NCI-H2029 treated with DMSO at 0.1 percent for 48 hours (cell line): Measurements from ENCODE around the gene TNS3.

Experiments used
- DNase-seq: peaks from one replicate; lab custom pipeline; 2025; lab: John Stamatoyannopoulos, UW

Gene TNS3

DNA sequence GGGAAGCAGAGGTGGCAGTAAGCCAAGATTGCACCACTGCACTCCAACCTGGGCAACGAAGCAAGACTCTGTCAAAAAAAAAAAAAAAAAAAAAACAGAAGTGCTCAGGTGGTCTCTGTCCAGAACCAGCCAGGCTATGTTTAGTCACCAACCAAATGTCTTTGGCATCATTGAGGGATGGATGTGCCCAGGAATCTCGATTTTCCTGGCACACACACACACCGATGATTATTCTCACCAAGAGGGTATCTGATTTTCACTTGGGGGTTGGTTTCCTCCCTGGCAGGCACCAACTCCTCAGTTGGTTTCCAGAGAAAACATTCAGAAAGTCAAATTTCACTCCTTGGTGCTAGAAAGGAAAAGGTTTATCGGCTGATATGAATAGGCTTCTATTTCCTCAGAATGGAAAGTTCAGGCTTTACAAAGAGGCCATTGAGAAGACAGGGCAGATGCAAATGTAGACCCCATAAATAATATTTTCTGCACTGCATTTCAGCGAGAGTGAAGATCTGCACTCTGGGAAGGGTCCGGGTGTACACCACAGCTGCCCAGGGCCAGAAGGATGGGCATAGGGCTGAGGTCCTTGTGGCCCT lies 154.8 kb downstream of the TNS3 start:
- no peak for DNase-seq

DNA sequence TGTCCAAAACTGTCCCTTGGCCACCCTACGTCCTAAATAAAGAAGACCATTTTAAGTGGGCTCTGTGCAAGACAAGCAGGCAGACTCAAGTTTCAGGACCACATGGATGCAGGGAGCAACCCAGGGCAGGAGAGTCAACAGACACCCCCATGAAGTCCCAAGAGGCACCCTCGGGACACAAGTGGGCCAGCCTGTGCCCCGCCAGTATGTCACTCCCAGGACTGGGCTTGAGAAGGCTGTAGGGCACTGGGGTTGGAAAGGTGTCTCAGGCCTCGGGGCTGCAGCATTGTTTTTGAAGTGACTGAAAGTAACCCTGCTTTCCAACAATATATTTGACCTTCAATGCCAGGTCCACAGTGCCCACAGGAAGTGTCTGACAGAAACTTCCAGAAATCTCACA lies 157.4 kb downstream of the TNS3 start:
- DNase-seq = no peak

DNA sequence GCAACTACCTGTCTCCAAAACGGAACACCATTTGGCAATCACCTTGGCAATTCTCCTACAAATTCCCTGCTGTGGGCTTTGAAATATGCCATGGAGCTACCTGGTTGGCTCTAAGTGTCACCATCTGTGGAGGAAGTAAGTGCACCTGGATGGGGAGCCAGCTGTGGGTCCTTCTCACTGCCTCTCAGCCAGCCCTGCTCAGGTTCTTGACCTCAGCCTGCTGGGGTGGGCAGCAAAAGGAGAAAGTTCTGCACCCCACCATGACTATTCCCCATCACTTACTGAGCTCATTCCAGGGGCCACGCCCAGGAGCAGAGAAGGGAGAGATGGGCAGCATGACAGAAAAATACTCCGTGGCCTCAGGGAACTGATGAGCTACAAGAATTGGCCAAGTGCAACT lies 158.7 kb downstream of the TNS3 start:
- no peak for DNase-seq

DNA sequence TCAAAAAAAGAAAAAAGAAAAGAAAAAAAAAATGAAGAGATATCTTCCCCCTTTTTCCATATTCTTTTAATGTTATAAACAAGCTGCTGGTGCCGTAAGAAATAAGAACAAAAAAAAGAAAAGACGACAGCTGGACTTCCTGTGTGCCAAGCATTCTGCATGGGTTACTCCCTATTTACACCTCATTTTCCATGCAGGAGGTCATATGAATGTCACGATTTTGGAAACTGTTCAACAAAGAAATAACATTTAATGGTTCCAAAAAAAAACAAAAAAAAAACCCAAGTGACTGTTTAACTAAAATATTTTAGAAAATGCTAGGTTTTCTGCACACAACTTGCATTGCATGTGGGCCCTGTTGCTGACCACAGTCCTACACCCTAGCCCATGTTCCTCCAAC lies 159.3 kb downstream of the TNS3 start:
- DNase-seq = no peak

DNA sequence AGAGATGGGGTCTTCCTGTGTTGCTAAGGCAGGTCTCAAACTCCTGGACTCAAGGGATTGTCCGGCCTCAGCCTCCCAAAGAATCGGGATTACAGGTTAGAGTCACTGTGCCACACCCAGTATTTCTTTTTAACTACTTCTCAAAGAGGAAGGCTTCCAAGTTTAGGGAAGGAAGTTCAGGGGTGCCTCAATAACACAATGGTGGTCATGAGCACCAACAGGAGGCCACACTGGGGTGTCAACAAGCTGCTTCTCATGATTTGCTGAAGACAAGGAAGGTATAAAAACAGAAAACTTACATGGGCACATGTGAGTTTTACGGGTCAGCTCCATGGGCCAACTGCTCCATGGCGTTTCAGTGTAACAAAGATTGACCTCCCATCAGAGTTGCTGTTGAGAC lies 160.5 kb downstream of the TNS3 start:
- no peak for DNase-seq

DNA sequence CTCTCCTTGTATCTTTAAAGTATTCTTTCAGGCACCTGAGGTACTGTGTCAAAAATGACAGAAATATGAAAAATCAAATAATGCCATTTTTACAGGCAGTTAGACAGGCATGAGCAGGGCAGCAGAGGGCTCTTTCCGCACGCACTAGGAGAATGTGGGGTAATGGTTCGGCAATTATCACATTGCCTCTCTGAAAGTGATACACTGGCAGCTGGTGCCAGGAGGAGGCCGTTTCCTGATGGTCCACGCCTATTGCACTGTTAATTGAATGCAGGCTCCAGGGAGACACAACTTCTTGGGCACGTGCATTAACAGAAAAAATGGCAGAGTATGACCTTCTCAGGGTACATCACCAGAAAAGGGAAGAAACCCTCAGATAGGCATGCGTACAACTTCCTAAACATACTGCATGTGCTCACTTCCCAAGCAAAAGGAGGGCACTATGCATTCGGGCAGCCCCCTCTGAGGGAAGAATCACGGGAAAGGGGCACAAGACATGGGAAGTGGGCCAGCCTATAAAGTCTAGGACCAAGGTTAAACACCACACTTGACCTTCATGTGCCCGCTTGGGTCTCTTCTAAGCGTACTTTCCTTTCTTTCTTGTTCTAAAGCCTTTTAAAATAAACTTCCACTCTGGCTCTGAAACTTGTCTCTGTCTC lies 161.7 kb downstream of the TNS3 start:
- DNase-seq = no peak

DNA sequence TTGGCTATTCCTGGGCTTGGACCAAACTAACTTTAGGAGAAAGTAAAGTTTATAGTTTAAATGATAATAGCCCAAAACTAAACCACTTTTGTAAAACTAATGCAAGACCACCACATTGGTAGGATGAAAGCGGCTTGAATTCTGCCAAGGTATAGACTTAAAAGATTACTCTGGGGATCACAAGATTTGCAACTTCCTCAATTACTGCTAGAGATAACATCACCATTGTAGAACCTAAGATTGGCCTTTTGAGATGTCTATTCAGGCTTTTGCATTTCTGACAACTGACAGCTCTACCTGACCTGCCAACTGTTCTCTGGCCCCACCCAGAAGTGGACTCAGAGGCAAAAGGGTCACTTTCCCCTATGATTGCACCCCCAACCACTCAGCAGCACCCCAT lies 162.4 kb downstream of the TNS3 start:
- DNase-seq = no peak

DNA sequence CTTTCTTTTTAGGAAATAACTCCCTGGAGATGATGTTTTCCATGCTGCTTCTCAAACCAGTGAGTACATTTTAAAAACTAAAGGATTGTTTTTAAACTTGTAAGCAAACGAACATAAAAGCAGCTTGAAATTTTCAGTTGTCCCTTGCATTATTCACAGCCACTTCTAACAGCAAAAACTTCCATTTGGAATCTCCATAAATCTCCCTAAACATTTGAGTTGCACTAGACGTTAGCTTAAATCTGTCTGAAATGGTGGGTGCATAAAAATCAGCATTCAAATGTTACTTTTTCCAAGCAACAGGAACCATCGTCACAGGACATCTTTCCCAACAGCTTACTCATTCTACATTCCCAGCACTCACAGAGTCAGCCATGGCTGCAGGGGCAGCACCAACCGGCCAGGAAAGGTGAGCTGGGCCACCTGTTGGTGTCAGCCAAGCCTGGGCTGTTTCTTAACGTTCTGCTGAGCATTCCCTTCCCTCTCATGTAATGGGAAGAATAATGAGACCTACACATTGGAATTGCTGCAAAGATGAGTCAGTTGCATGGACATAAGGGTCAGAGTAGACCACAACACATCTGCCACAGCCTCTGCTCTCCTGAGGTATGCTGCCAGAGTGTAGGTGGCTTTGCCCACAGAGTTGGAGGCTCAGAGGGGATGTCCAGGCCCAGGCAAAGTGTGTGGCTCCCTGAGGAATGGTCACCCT lies 163.2 kb downstream of the TNS3 start:
- no peak for DNase-seq

DNA sequence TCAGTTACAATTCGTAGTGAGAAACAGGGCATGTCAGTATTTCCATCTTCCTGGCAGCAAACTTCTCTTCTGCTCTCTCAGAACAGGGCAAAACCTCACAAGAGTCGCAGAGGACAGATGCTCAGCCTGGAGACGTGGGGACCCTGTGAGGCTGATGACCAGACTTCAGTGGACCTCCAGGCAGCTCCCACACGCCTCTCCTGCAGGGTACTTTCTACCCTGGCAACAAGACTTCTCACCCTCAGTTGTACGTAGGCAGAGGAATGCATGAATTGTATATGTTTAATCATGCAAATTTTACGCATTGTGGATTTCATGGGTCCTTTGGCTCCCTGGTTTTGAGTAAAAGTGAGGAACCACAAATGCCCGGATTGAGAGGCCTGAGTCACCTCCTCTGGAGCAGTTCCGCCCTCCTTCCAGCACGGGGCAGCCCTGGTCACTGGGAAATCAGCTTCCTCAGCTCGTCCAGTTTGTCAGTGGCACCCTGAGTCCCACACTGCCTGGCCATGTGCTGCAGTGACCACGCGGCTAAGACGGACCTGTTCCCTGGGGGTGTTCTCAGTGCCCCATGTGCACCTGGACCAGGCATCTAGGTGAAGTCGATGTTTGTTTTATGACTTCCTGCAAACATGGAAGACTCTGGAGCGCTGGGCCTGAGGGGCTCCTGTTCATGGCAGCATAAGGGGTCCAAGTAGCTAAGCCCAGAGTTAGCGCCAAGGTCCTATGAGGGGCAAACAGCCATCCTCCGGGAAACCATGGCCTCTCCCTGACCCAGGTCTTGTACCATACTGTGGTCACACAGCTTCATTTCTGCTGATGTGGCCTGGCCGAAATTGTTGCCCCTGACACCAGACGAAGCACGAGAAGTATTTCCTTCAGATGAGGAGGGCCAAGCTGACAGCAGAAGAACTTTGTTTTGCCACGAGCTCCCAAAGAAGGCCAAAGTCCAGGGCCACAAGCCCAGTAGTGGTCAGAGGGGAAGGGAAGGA lies 165.1 kb downstream of the TNS3 start:
- no peak for DNase-seq

DNA sequence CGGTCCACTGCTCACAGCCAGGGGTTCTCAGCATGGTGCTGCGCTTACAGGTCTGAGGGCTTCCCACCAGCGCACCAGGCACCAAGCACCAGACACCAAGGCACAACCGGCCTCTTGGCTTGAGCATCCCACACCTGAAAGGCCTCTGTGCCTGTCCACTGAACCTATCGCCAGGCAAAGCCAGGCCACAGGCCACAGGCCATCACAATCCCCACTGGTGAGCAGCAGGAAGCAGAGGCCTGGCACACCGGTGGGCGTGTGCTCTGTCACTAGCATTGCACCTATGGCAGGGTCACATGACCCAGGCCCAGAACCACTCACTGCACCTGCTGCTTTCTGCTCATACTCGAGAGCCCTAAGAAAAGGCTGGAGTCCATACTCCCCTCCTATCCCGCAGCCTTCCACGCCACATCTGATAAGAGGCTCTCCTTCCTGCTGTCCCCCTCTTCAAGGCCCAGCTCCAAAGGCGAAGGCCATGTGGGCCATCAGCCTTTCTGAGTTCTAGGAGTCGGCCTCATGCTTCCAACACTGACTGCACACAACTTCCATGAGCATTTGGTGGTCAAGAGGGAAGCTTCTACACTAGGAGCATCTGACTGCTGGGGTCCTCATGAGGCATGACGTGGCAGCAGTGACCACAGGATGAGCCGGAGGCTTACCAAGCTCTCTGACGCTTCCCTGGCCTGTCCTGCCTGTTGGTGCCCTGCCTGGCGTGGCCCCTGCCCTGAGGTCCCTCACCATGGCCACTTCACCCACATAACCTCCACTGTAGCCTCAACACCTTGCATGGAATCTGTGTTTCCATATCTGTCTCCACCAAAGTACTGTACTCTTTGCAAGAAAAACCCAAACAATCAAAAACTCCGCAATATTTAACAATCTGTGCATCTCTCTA lies 166.3 kb downstream of the TNS3 start:
- no peak for DNase-seq

DNA sequence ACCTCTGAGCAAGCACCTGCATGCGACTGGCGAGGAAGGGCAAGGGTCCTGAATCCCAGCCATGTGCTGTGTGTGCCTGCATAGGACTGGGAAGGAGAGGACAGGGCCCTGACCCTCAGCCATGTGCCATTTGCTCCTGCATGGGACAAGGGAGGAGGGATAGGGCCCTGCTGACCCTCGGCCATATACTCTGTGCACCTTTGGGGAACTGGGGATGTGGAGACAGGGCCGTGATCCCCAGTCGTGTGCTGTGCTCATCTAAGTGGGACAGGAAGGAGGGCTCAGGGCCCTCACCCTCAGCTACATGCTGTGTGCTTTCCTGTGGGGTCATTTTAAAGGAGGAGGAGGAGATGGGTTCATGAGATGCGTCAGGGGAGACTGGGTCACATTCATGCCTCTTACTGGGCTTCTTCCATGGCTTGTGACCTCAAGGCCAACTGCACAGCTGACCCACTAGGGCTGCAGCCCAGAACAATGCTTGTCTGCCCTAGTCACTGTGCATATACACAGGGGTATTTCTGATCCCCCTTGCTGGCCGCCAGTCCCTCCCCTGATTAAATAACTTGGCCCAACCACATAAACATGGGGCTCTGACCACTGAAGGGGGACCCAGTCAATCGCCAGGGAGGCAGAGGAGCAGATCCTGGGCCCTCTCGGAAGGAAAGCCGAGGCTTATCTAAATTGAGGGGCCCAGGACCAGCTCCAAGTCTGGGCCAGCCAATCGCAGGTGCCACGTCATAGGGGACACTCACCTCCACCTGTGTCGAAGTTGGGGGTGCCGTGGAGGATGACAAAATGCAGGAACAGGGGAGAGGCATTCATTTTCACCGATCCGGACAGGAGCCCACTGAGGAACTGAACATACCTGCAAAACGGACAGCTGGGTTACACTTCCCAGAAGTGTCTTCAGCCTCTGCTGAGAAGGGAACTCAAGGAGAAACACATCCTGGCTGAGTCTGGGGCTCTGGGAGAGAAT lies 167.3 kb downstream of the TNS3 start:
- no peak for DNase-seq

DNA sequence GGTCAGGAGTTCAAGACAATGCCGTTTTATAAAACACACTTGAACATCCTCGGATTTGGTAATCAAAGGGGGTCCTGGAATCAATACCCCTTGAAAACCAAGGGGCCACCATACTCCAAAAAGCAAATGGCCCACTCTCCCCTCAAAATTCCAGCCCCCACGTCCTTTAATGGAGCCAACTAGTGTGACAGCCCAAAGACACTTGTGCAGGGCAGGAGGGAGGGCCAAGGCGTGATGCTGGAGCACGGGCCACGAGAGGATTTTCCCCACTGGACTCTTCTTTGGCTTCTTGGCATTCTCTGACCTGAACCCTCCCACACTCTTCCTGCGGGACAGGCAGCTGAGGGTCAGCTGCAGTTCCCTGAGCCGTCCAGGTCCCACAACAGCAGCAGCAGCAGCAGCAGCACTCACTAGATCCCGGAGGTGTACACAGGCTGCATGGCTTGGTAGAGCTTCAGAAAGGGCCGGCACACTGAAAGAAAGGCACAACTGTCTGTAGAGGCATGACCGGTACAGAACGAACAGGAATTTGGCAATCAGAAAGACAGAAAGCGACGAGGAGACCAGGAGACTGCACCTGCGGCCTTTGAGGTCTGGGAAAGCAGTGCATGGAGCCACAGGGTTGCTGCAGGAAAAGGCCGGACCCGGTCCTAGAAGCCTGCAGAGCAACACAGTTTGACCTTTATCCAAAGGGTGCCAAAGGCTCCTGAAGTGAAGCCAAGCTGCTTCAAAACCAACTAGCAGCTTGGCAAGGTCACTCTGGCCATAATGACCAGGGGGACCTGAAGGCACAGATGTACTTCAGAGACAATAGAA lies 168.2 kb downstream of the TNS3 start:
- no peak for DNase-seq

DNA sequence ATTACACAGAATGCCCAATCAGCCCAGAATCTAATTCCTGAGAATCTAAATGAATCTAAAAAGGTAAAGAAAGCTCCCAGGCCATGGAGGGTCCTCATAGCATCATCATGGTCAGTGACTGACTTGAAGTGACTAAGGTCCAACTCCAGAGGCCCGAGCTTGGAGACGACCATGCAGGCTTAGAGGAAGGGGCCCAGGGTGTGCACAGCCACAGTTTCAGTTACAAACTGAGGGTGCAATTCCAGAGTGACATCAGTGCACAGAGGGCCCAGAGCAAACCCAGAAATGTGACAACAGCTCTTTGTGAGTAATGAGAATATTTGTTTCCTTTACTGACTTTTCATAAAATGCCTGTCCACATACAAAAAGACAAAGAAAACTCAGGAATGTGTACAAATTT lies 170.0 kb downstream of the TNS3 start:
- DNase-seq = no peak

DNA sequence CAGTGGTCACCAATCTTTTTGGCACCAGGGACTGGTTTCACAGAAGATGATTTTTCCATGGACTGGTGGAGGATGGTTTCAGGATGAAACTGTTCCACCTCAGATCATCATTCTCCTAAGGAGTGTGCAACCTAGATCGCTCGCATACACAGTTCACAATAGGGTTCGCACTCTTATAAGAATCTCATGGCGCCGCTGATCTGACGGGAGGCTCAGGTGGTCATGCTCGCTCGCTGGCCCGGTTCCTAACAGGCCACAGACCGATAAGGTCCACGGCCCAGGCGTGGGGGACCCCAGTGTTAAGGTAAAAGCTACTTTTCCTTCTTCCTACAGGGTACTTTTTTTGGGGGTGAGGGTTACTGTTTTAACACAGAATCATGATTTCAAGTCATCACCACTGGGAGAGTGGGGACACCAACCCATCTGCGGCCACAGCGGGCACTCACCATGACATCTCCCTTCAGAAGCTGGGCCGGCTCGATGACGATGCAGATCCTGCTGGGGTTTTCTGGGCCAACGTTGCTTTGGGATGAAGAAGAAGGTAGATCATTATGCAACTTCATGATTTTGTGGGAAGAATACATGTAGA lies 170.5 kb downstream of the TNS3 start:
- DNase-seq = no peak

DNA sequence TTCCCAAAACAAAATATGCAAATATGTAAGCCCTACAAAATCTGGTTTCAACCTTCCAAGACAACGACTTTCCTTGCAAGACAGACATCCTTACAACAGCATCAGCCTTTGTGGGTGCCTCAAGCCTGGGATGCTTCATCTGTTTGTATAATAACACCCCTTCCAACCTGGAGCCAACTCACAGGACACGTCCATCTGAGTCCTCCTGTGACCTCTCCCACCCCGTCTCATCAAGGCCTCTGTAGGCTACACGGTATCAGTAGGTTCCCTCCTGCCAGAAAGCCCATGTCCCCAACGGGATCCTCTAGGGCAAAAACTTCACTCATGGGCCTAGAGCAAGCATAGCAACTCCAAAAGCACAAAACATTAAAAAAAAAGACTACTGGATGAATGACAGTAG lies 173.2 kb downstream of the TNS3 start:
- DNase-seq = no peak

DNA sequence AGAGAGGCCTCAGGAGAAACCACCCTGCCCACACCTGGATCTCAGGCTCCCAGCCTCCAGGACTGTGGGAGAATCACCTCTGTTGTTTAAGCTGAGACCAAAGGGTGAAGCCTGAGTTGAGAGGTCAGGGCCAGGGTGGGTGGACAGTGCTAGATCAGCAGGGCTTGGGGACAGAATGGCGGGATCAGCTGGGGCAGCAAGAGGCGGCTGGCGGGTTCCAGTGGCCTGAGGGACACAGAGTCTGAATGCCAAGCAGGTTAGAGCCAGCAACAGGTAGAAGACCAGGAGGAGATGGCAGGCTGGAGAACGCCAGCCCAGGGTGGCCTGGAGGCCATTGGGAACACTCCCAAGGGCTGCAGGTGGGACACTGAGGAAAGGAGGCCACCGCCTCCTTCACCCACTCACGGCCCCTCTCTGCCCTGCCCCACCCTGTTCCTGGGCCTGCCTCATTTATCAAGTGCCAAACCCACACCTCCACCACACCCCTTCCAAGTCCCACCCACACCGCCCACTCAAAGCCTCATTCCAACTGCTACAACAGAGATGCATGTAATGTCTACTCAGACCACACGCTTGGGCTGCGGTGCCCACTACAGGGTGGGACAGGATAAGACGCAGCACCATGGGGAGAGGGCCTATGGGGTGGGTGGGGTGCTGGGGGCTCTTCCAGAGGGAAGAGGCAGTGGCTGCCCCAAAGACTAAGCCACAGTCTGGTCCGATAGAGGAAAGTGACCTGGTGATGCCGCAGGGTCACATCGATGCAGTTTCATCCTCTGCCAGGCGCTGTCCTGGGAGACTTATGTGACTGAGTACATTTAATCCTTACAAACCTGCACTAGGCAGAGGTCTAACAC lies 173.9 kb downstream of the TNS3 start:
- no peak for DNase-seq

DNA sequence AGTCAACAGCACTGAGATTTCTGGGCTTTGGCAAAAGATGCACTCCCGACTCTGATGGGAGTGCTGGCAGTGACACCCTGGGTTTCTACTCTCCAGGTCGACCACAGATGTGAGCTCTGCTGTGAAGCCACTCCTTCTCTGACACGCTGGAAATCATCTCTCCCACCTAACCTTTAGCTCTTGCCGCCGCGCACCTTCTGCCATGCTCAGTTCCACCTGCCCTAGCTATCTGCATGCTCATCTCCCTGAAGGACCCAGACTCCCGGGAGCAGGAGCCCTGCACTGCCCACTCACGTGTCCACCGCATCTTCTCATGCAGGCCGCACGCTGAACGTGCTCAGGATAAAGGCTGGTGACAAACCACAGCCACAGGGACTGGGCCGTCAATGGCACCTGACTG lies 174.8 kb downstream of the TNS3 start:
- no peak for DNase-seq

DNA sequence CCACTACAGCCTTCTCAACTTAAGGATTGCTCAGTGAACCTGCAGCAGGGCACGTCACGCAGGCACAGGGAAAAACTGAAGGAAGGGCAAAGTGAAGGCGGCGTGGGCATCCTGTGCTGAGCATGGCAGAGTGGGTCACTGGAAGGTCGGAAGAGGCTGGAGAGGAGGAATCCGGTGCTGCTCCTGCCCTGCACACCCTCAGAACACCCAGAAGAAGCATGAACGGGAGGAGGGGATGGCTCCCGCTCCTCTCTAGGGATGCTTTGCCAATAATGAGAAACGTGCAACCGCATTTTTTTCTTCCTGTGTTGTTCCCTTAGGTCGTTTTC lies 175.1 kb downstream of the TNS3 start:
- no peak for DNase-seq
